Stimulated activated naive CD8-positive, alpha-beta T cell treated with anti-CD3 and anti-CD28 coated beads, Interleukin-15, Interleukin-2, amounts not matched to agents 100 U/mL and 50 U/mL, for 24 hours (primary cell): ENCODE measurements around the gene TMEM184A.
A peak's percentile ranks its signal among the peaks of the same experiment; 100 is the strongest.
"Not testable (repeated sequence)": the region's sequence is repeated elsewhere in the genome, so short reads cannot be mapped to it uniquely, and the experiment has no call there.

ENCODE experiments used
- ATAC-seq: fragments of 150-1000 bp; cut with Tn5 transposase; one replicate; pipeline ENCODE4 v1.10.0; 2021
- DNase-seq: peaks from one replicate; pipeline ENCODE4 v3.0.0; 2021

TMEM184A gene

GRCh38 chr7:1523208-1523607 lies 32.8 kb downstream of the TMEM184A start:
- DNase-seq (no peak), ATAC-seq (no peak)

- DNase-seq, result no peak
- ATAC-seq, result no peak
These were observed 34.5 kb downstream of the TMEM184A start for GRCh38 chr7:1521456-1521855.

DNA sequence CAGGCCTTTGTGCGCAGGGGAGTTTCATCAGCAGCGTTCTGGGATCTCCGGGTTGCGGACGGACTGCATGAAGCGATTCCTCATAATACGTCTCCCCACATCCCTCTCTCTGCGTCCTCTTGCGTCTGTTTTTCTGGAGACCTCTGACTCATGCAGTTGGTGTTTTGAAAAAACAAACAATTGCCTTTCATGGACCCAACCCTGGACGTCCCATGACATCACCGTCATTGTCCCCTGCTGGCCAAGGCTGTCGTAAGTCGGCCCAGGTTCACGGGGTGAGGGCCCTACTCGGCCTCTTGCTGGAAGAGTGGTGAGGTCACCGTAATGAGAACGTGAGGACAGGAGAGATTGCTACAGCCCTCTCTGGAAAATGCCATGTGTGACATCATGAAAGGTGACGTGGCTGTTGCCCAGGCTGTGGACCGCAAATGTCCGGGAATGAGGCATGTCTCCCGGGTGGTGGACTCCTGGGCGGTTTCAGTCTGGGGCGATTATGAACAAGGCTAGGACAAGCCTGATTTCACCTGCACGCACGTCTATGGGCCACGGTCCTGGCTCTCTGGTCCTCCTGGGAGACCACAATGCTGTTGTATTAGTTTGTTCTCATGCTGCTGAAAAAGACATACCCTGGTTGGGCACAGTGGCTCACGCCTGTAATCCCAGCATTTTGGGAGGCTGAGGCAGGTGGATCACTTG lies 35.3 kb downstream of the TMEM184A start:
- DNase-seq, result no peak
- ATAC-seq, result no peak

GRCh38 chr7:1519322-1519922 lies 36.6 kb downstream of the TMEM184A start:
- ATAC-seq, result not testable (repeated sequence)

DNA sequence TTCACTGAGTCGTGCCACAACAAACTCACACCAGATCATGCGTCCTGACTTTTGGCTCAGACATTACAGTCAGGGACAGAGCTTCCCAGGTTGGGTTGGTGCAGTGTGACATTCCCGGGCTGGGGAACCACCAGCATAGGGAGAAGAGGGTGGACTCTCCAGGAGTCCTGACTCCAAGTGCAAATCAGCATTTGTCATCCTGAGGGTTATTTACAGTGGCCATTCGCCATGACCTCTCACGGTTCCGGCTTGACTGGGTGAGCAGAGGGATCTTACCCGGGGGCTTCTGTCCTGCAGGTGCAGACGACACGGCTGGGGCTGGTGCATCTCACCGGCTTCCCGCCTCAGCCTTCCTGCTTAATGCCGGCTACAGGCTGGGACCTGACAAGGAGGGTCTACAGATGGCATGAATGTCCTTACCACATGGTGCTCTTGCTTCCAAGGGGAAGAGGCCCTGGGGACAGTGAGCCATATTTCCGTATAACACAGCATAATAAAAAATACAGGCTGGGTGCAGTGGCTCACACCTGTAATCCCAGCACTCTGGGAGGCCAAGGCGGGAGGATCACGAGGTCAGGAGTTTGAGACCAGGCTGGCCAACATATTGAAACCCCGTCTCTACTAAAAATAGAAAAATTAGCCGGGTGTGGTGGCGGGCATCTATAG lies 39.3 kb downstream of the TMEM184A start:
- DNase-seq, result no peak
- ATAC-seq, result no peak

More at GRCh38 chr7:1519322-1519922, 36.6 kb downstream of the TMEM184A start:
- not testable (repeated sequence) for DNase-seq

DNA sequence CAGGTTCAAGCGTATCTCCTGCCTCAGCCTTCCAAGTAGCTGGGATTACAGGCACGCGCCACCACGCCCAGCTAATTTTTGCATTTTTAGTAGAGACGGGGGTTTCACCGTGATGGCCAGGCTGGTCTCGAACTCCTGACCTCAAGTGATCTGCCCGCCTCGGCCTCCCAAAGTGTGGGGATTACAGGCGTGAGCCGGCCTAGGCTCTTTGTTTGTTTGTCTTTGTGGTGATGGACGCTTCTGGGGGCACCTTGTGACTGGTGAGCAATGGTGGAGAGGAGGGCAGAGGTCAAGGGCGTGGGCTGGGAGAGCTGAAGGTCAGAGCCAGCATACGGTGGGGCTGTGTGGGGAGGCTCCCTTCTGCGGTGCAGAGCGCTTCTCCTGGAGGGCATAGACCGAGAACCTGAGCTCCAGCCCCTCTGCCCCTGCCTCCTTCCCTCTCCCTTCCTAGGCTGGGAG lies 40.5 kb downstream of the TMEM184A start:
- ATAC-seq, DNase-seq: not testable (repeated sequence)

DNA sequence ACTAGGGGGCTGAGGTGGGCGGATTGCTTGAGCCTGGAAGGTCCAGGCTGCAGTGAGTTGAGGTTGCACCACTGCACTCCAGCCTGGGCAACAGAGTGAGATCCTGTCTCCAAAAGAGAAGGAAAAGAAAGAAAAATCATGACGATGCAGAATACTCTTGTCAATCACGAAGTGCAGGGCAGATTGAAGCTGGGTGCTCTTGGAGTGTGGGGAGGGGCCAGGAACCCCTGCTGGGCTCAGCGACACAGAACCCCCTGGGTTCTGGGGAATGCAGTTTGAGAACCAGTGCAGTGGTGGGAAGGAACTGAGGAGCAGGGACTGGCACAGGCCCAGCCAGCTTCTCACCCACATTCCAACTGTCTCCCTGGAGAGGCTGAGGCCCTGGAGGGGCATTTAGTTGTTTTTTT lies 41.0 kb downstream of the TMEM184A start:
- no peak for ATAC-seq

GRCh38 chr7:1514407-1514806 lies 41.6 kb downstream of the TMEM184A start:
- DNase-seq, result no peak

More for the DNA sequence above, 41.0 kb downstream of the TMEM184A start:
- no peak for DNase-seq

GRCh38 chr7:1513657-1514095 lies 42.3 kb downstream of the TMEM184A start:
- no peak for ATAC-seq

More at GRCh38 chr7:1514407-1514806, 41.6 kb downstream of the TMEM184A start:
- ATAC-seq, result no peak

DNA sequence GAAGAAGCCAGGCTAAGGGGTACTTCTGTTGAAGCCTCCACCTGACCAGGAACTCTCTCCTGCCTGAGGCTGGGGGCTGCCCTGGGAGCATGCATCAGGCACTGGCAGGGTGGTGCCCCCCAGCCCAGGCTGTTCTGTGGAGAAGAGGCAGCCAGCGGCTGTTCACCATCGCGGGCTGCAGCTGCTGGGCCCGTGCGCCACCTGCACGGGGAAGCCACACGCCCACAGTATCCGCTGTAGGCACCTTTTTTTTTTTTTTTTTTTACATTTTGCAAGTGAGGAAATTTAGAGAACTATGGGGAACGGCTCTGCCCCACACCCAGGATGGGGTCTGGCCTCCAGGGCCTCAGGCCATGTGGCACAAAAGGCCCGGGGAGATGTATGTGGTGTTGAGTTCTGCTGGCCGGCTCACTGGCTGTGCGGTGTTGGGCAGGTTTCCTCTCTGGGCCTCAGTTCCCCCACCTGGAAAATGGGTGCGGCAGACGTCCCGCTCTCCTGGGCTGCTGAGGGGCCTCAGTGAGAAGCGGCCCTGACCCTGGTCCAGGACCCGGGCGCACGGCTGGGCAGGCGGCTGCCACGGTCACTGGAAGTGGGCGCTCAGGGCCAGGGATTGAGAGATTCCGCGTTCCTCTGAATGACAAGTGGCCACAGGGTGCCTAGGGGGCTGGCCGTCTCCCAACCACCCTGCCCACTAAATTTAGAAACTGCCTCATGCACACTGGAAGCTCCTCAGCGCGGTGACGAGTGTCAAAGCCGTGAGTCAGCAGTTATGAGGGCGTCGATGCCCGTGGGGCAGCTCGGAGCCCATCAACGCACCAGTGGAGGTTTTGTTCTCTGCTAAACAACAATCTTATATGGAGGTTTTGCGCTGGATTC lies 43.0 kb downstream of the TMEM184A start:
- ATAC-seq (peak; percentile 65), DNase-seq (peak; percentile 51)

More at GRCh38 chr7:1513657-1514095, 42.3 kb downstream of the TMEM184A start:
- no peak for DNase-seq

GRCh38 chr7:1511444-1512422 lies 44.3 kb downstream of the TMEM184A start:
- ATAC-seq (no peak), DNase-seq (no peak)

DNA sequence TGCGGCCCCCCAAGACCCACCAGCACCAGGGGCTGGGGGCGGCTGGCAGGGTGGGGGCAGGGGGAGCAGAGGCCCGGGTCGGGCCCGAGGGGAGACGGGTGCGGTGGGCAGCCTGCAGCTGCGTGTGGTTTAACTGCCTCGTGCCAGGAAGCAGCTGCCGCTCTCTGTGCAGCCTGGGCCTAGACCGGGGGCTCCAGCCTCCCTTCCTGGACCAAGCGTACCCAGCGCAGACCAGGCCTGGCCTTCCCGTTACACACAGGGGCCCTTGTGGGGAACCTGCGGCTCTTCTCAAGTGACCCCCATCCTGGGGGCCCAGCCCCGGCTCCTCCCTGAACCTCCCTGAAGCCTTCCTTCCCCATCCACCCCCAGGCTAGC lies 45.2 kb downstream of the TMEM184A start:
- ATAC-seq, result no peak
- DNase-seq, result no peak

- no peak for ATAC-seq
- DNase-seq, result no peak
These were observed 46.8 kb downstream of the TMEM184A start for GRCh38 chr7:1509226-1509625.

GRCh38 chr7:1508277-1508758 lies 47.7 kb downstream of the TMEM184A start:
- no peak for ATAC-seq

DNA sequence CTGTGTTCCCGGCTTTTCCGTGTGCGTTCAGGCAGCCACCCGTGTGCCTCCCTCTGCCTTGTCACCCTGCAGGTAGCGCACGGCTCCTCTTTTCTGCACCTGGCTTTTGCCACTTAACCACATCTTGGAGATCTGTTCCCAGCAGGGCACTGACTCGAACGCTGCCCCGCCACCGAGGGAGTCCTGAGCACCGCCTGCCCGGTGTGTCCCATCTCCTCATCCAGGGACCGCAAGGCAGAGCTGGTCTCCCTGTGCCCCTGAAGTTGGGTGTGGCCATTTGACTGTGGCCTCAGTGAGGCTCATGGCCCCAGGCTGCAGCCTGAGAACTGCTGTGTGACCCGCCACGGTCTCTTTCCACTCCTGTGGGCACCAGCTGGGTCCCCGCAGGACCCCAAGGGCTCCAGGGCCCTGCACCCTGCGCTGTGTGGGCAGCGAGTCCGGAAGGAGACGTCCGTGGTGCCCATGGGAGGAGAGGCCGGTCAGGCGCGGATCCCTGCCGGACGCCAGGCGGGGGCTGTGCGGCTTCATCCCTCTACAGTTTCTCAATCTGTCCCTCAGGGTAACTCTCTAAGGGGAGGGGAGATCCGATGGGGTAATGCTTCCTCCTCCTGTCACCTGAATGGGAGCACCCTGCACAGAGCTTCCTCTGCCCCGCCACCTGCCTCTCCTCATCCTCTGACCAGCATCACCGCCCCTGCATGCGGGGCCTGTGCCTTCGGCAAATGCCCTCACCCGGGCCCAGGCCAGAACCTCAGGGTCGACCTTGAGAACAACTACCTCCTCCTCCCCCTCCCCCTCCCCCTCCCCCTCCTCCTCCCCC lies 50.1 kb downstream of the TMEM184A start:
- DNase-seq (no peak), ATAC-seq (no peak)

More at GRCh38 chr7:1508277-1508758, 47.7 kb downstream of the TMEM184A start:
- DNase-seq, result no peak

GRCh38 chr7:1503816-1504775 lies 51.9 kb downstream of the TMEM184A start, which contains the start of gene INTS1:
TSS of gene INTS1 (minus strand) at chr7:1504389. CDS start at chr7:1503960, 429 bp downstream.
- ATAC-seq (peak; percentile 94), DNase-seq (peak; percentile 92)

- DNase-seq, result no peak
- ATAC-seq, result no peak
These were observed 52.6 kb downstream of the TMEM184A start for GRCh38 chr7:1503390-1503789.

DNA sequence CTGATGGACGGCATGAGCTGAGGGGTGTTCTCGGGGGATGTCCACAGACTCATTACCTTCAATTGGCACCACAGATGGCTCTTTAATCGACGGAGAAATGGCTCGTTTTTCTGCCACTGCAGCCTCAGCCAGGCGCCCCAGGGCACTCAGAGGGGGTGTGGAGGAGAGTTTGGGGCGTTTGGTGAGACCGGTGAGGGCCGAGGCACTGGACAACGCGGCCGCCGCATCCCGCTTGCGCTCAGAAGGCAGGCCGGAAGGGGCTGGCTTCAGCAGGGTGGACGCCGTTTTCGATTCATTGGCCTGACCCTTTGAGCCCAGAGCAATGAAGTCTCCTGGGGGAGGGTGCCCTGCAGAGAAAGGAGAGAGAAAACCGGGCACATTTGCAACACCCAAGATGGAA lies 53.2 kb downstream of the TMEM184A start:
- ATAC-seq, result no peak
- DNase-seq, result no peak
